Kidney (tissue), 14 donors: ENCODE results near the gene MSI2. TPM values are rescaled to one million over a fixed set of nuclear protein-coding genes. Genes with fewer than 3 reads are reported as not detected.

Experiments
- DNase-seq, 5 donors: peaks; one replicate each; pipeline ENCODE4 v3.0.0-alpha.2; 2013 to 2020
- FAIRE-seq: peaks from 2 replicates; lab custom pipeline; 2012; peaks lifted over from hg19 to GRCh38; lab: Jason Lieb, UNC
- H3K27ac ChIP-seq, 2 donors: one replicate each; pipeline ENCODE4 v1.7.0; 2013; ENCODE audit warnings: low read depth in 2 of 2, low read length in 2 of 2, inconsistent platforms in 1 of 2
- H3K27me3 ChIP-seq: one replicate; pipeline ENCODE4 v1.7.1; 2013; ENCODE audit warnings: low read length, inconsistent platforms; ENCODE audit not compliant: control insufficient read depth, insufficient read depth
- H3K36me3 ChIP-seq, 3 donors: one replicate each; pipeline versions ENCODE4 v1.7.0 to v1.7.1; 2013; ENCODE audit warnings: low read length in 3 of 3, control low read depth in 1 of 3, inconsistent platforms in 1 of 3; ENCODE audit not compliant: insufficient read depth in 3 of 3, control insufficient read depth in 2 of 3
- H3K4me1 ChIP-seq, 3 donors: one replicate each; pipeline versions ENCODE4 v1.7.0 to v1.7.1; 2013; ENCODE audit warnings: low read length in 3 of 3, inconsistent platforms in 1 of 3, low read depth in 1 of 3; ENCODE audit not compliant: control insufficient read depth in 2 of 3, insufficient read depth in 2 of 3
- H3K4me3 ChIP-seq, 3 donors: one replicate each; pipeline versions ENCODE4 v1.7.0 to v1.8.1; 2013; ENCODE audit warnings: low read length in 3 of 3, control low read depth in 1 of 3, inconsistent platforms in 1 of 3
- H3K9ac ChIP-seq, 3 donors: one replicate each; pipeline versions ENCODE4 v1.7.0 to v1.7.1; 2013; ENCODE audit warnings: low read length in 3 of 3, control low read depth in 1 of 3, inconsistent platforms in 1 of 3
- H3K9me3 ChIP-seq, 3 donors: one replicate each; pipeline versions ENCODE4 v1.7.0 to v1.7.1; 2013; ENCODE audit warnings: low read length in 3 of 3, control low read depth in 1 of 3, inconsistent platforms in 1 of 3; ENCODE audit not compliant: control insufficient read depth in 2 of 3, insufficient read depth in 1 of 3
- CTCF ChIP-seq: IDR thresholded peaks from 3 replicates; pipeline ENCODE4 v1.5.1; 2012; ENCODE audit warnings: mild to moderate bottlenecking, moderate library complexity, borderline replicate concordance; ENCODE audit not compliant: insufficient read depth; ENCODE audit errors: extremely low read depth
- intact Hi-C: fragments of 100-400 bp; cut with DNase I; formaldehyde crosslinking; loops from one replicate; pipeline ENCODE4 v1.11.1; 2022
- polyA plus RNA-seq: library from polyadenylated mRNA; stranded (reverse); fragments of 350-450 nt; fragmentation: Illumina TruSeq; extraction: RNeasy Lipid Tissue Mini Kit (QIAGEN cat#74804); gene quantifications from one replicate; pipeline ENCODE4 v1.2.3, GENCODE V29; 2014; ENCODE audit warnings: low read depth, low replicate concordance; ENCODE audit not compliant: insufficient read depth
- total RNA-seq: library from RNA; stranded (reverse); fragmentation: NEBNext Ultra II Directional; extraction: Animal tissue kit (Norgen Biotek cat#: 25700); gene quantifications from one replicate; pipeline ENCODE4 v1.2.1, GENCODE V29; 2021
- donor health status: control.
- donor health status: control.
- donor health status: control.
- donor health status: control.
- donor health status: control.
- donor health status: DM: yes; HTN: yes; CAD: no.
- donor health status: Normal renal cell carcinoma (clear cell type).

MSI2 gene
- total and polyA plus RNA-seq, 2 donors from 2014 or later = 69.2 to 151 TPM

- peak overlapping the region; percentile 53 to 75 (median 62) for H3K4me3 ChIP-seq
- peaks cover 0 to 6% (median 0%) of the 10 kb centered on the region in 3 donors for H3K36me3 ChIP-seq
- H3K27ac ChIP-seq = peak overlapping the region; percentile 96 to 98
- H3K27me3 ChIP-seq = no peaks in the 10 kb centered on the region
- peak overlapping the region in 2 of 3 donors; percentile 57 to 91 for H3K9ac ChIP-seq
- H3K4me1 ChIP-seq = peaks cover 0 to 5% (median 0%) of the 10 kb centered on the region in 3 donors
- no peak for TF ChIP-seq CTCF
- intact Hi-C loops = no loop called here
- H3K9me3 ChIP-seq = peaks cover 0 to 6% (median 0%) of the 10 kb centered on the region in 3 donors
- DNase-seq (no peak), FAIRE-seq (no peak)
These were observed 1.0 kb upstream of the MSI2 start for GRCh38 chr17:57255182-57255775.

- Histone ChIP-seq H3K9ac (peak overlapping the region in 2 of 3 donors; percentile 77 to 81), H3K4me1 (peaks cover 0 to 5% (median 0%) of the 10 kb centered on the region in 3 donors), H3K36me3 (peaks cover under 1 to 6% (median 2%) of the 10 kb centered on the region in 3 donors), H3K9me3 (no peaks in the 10 kb centered on the region), H3K27ac (peak overlapping the region; percentile 68 to 84), H3K4me3 (peak overlapping the region; percentile 83 to 87 (median 86)), H3K27me3 (no peaks in the 10 kb centered on the region)
- TF ChIP-seq CTCF = no peak
- intact Hi-C loops = no loop called here
- no peak for FAIRE-seq
- DNase-seq = peak in 2 of 5 donors; percentile 46 to 65
These were observed 387 bp downstream of the MSI2 start for GRCh38 chr17:57256708-57257112.

- TF ChIP-seq CTCF = no peak
- intact Hi-C loops = no loop called here
These were observed 1.0 kb downstream of the MSI2 start for GRCh38 chr17:57257195-57257894.

More at GRCh38 chr17:57257195-57257894, 1.0 kb downstream of the MSI2 start:
- peaks cover 0 to 5% (median 0%) of the 10 kb centered on the region in 3 donors for H3K4me1 ChIP-seq
- H3K36me3 ChIP-seq = peaks cover 3 to 9% (median 5%) of the 10 kb centered on the region in 3 donors
- no peak for FAIRE-seq
- peak overlapping the region; percentile 77 to 96 (median 81) for H3K9ac ChIP-seq
- no peaks in the 10 kb centered on the region for H3K27me3 ChIP-seq
- peak overlapping the region; percentile 68 to 84 for H3K27ac ChIP-seq
- DNase-seq = no peak
- peak overlapping the region; percentile 83 to 87 (median 86) for H3K4me3 ChIP-seq
- H3K9me3 ChIP-seq = no peaks in the 10 kb centered on the region
